Cardiac muscle cell (in vitro differentiated cells and primary cell): ENCODE results near the gene MSL1. TPM values are rescaled to one million over a fixed set of nuclear protein-coding genes. Genes with fewer than 3 reads are reported as not detected.
A peak's percentile ranks its signal among the peaks of the same experiment; 100 is the strongest.

Source experiments
- DNase-seq, 2 donors: peaks; one replicate each; pipeline versions ENCODE4 v3.0.0 to v3.0.0-alpha.2; 2010 to 2017; ENCODE audit warnings: low read depth in 1 of 2, low spot score in 1 of 2
- H3K27ac ChIP-seq: fragments of 200-600 bp; sonication (generic); 2 replicates; pipeline ENCODE4 v1.5.1; 2016
- H3K27me3 ChIP-seq: fragments of 200-600 bp; sonication (generic); 2 replicates; pipeline ENCODE4 v1.6.0; 2016; ENCODE audit warnings: control low read depth
- H3K36me3 ChIP-seq: fragments of 200-600 bp; sonication (generic); 2 replicates; pipeline ENCODE4 v1.5.1; 2016; ENCODE audit warnings: control low read depth
- H3K4me1 ChIP-seq: fragments of 200-600 bp; sonication (generic); 2 replicates; pipeline ENCODE4 v1.8.1; 2017; ENCODE audit warnings: low read depth, mild to moderate bottlenecking, mixed run types
- H3K4me3 ChIP-seq: fragments of 200-600 bp; sonication (generic); 2 replicates; pipeline ENCODE4 v1.5.1; 2016; ENCODE audit warnings: mild to moderate bottlenecking
- H3K9me3 ChIP-seq: fragments of 200-600 bp; sonication (generic); 2 replicates; pipeline ENCODE4 v1.5.1; 2017; ENCODE audit warnings: low read depth, mild to moderate bottlenecking, control low read depth
- polyA plus RNA-seq: library from polyadenylated mRNA; unstranded; fragments of >200 nt; fragmentation: Nextera tagmentation; extraction: Ambion mirVana; gene quantifications from 2 replicates; pipeline ENCODE4 v1.2.1, GENCODE V29; 2016
- total RNA-seq: library from RNA; depleted of rRNA; stranded (reverse); fragments of >200 nt; gene quantifications from 2 replicates; pipeline ENCODE4 v1.2.3, GENCODE V29; 2016
- TF ChIP-seq, protein P1 (sequence below): IDR thresholded peaks from 2 replicates; pipeline ENCODE4 v1.5.1; 2012; ENCODE audit warnings: low read depth, mild to moderate bottlenecking, low read length

MSL1 gene
- 96.8 and 104 TPM in 2 replicates for total RNA-seq
- polyA plus RNA-seq: 27.3 and 33.2 TPM in 2 replicates

GRCh38 chr17:40121181-40122135 lies at the start of gene MSL1:
TSS of gene MSL1 (plus strand) at chr17:40121971. CDS start at chr17:40122613, 642 bp downstream.
- TF ChIP-seq, protein P1, sequence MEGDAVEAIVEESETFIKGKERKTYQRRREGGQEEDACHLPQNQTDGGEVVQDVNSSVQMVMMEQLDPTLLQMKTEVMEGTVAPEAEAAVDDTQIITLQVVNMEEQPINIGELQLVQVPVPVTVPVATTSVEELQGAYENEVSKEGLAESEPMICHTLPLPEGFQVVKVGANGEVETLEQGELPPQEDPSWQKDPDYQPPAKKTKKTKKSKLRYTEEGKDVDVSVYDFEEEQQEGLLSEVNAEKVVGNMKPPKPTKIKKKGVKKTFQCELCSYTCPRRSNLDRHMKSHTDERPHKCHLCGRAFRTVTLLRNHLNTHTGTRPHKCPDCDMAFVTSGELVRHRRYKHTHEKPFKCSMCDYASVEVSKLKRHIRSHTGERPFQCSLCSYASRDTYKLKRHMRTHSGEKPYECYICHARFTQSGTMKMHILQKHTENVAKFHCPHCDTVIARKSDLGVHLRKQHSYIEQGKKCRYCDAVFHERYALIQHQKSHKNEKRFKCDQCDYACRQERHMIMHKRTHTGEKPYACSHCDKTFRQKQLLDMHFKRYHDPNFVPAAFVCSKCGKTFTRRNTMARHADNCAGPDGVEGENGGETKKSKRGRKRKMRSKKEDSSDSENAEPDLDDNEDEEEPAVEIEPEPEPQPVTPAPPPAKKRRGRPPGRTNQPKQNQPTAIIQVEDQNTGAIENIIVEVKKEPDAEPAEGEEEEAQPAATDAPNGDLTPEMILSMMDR: no peak
- Histone ChIP-seq H3K27ac (peak within 1 kb of the TSS; percentile 94), H3K36me3 (peaks cover 4% of the 10 kb centered on the region), H3K9me3 (no peaks in the 10 kb centered on the region), H3K4me3 (peak within 1 kb of the TSS; percentile 99), H3K27me3 (no peaks in the 10 kb centered on the region), H3K4me1 (peaks cover 9% of the 10 kb centered on the region)
- DNase-seq: peak; percentile 88 to 91

- Histone ChIP-seq H3K4me1 (peaks cover 80% of the 10 kb centered on the region), H3K9me3 (no peaks in the 10 kb centered on the region), H3K4me3 (no peak overlapping the region), H3K27me3 (no peaks in the 10 kb centered on the region), H3K27ac (peak overlapping the region; percentile 89), H3K36me3 (no peaks in the 10 kb centered on the region)
- TF ChIP-seq, protein P1: no peak
- peak; percentile 29 to 57 for DNase-seq
Measured at GRCh38 chr17:40072040-40072734, 49.6 kb upstream of the MSL1 start.

DNA sequence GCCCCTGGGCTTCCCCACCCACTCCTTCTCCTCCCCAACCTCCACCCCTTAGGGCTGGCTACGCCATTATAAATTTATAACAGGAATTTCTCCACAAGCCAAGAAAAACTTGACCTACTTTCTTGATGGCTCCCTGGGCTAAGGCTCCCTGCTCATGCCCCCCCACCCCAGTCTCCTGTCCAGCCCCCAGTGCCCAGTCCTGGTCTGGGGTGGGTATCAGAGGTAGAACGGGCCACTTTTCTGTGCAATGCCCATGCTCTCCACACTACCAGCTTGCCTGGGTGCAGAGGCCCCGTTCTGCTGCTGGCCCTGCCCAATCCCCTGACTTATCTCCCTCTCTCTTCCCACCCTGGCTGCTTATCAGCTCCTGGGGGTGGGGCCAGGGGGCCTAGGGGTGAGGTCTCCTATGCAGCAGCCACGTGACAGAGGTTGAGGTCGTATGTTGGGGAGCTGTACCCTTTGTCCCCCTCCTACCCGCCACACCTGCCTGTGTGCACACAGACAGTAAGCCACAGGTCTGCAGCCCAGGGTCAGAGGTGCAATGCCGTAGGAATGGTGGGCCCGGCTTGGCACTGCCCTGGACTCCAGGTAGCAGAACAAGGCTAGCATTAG lies 48.9 kb upstream of the MSL1 start:
- H3K9me3 ChIP-seq: no peaks in the 10 kb centered on the region
- TF ChIP-seq, protein P1: no peak
- H3K27ac ChIP-seq: peak overlapping the region; percentile 89
- H3K4me1 ChIP-seq: peaks cover 80% of the 10 kb centered on the region
- no peak overlapping the region for H3K4me3 ChIP-seq
- peak in 1 of 2 donors; percentile 45 for DNase-seq
- H3K36me3 ChIP-seq: no peaks in the 10 kb centered on the region
- no peaks in the 10 kb centered on the region for H3K27me3 ChIP-seq

- peak overlapping the region; percentile 89 for H3K27ac ChIP-seq
- DNase-seq: no peak
- no peaks in the 10 kb centered on the region for H3K9me3 ChIP-seq
- H3K27me3 ChIP-seq: no peaks in the 10 kb centered on the region
- TF ChIP-seq, protein P1: no peak
- no peak overlapping the region for H3K4me3 ChIP-seq
- H3K4me1 ChIP-seq: peaks cover 74% of the 10 kb centered on the region
- H3K36me3 ChIP-seq: no peaks in the 10 kb centered on the region
Measured at GRCh38 chr17:40073454-40074174, 48.2 kb upstream of the MSL1 start.

DNA sequence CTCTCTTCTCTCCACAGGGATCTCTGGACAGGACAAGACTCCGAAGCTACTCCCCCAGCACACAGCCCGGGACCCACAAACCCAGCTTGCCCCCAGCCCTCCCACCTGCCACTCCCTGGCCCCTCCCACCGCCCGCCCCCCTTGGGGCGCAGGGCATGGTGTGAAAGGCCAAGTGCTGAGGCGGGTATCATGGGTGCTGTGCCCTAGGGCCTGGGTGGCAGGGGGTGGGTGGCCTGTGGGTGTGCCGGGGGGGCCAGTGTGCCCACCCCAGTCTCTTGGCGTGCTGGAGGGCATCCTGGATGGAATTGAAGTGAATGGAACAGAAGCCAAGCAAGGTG lies 47.6 kb upstream of the MSL1 start:
- TF ChIP-seq, protein P1: no peak
- Histone ChIP-seq H3K4me1 (peaks cover 70% of the 10 kb centered on the region), H3K27ac (peak overlapping the region; percentile 89), H3K4me3 (no peak overlapping the region), H3K9me3 (no peaks in the 10 kb centered on the region), H3K36me3 (no peaks in the 10 kb centered on the region), H3K27me3 (no peaks in the 10 kb centered on the region)
- DNase-seq: no peak
